EH (cell line): Measurements from ENCODE around the gene TXNIP.

ENCODE experiments used
- DNase-seq: peaks from one replicate; pipeline ENCODE4 v3.0.0-alpha.2; 2015; ENCODE audit warnings: low read depth

TXNIP gene

DNA sequence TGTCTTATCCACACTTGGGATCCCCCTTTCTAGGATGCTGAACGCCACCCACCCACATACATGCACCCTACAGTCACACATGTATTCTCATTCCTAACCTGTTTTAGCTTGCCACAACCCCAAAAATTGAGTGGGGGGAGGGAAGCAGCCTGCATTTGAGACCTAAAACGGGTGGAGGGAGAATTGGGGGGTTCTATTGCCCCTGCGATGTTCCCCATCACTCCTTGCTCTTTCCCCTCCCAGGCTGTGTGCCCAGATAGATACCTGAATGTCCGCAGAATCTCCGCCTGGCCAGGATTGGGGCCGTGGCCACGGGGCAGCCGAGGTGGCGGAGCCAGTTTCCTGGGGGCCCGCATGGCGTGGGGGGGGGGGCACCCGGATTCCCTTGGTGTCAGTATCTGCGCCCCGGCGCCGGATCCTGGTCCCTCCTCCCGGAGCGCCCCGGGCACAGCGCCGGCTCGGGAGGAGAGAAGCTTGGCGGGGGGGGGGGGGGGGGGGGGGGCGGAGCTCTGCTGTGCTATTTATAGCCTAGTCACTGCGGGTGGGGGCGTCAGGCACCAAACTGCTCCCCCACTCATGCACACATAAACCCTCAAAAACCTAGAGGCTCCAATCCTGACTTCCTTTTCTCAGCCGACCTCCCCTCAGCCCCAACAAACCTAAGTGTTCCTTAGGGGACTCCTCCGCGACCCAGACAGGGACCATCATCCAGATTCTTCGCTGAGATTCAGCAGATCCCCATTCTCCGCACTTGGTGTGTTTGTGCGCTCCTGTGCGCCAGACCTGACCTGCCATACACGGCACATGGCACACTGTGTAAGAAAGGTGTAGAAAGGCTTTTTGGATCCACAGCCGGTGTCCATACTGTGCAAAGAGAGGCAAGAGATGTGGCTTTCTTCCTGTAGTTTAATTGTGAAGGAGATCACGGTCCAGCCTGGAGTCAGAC, 33.9 kb downstream of the TXNIP start:
- DNase-seq = peak; percentile 56

- peak; percentile 52 for DNase-seq
These were observed 34.8 kb downstream of the TXNIP start for GRCh38 chr1:145961425-145962156.

GRCh38 chr1:145961109-145961424, 35.3 kb downstream of the TXNIP start:
- DNase-seq = no peak

GRCh38 chr1:145960468-145961108, 35.8 kb downstream of the TXNIP start:
- DNase-seq = peak; percentile 72

GRCh38 chr1:145959957-145960467, 36.4 kb downstream of the TXNIP start:
- DNase-seq = no peak

GRCh38 chr1:145959333-145959732, 37.0 kb downstream of the TXNIP start:
- DNase-seq = no peak

GRCh38 chr1:145958734-145959133, 37.6 kb downstream of the TXNIP start:
- DNase-seq = no peak

GRCh38 chr1:145957443-145958319, 38.7 kb downstream of the TXNIP start, which contains the start of gene LIX1L:
LIX1L (minus strand) TSS chr1:145958017; CDS start chr1:145957927, 90 bp downstream.
- peak; percentile 98 for DNase-seq

DNA sequence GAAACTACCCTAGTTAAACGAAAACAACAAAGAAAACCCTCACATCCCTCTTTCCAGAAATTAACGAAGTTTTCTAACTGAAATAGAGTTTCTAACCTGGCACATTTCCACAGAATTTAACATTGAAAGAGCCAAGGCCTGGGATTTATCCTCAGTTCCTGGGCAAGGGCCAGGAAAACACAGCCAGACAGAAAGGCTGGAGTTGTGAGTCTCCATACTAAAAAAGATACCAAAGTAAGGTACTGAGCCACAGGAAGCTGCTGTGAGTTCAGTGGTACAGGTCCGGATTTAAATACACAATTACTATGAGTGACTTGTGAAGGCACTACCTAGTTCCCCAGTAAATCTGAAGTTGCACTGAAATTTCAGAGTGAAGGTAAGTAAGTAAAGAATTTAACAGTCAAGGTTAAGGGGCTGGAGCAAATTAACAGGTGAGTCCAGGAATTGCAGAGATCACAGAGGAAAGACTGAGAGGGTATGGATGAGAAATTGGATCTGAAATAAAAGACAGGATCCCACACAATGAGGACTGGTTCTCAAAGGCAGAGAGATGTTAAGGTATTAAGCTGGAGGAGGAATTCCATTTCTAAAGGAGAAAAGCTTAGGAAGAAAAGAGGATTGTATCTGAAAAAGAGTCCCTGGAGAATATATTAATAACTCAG, 39.5 kb downstream of the TXNIP start:
- peak; percentile 48 for DNase-seq

DNA sequence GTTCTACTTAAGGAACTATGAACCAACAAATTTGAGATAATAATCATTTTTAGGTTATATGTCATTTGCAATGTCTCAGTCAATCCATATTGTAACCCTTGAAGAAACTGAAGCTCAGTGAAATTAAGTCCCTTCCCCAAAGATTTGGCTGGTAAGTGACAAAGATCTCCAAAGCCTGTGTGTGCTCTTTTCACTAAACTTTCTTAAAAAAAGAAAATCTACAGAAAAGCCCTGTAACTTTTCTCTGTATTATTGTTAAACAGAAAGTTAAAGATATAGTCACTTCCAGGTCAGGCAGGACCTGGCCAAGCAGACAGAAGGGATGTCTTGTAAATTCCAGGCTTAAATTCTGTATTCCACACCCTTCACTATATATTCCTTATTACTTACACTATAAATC, 40.0 kb downstream of the TXNIP start:
- DNase-seq = no peak

DNA sequence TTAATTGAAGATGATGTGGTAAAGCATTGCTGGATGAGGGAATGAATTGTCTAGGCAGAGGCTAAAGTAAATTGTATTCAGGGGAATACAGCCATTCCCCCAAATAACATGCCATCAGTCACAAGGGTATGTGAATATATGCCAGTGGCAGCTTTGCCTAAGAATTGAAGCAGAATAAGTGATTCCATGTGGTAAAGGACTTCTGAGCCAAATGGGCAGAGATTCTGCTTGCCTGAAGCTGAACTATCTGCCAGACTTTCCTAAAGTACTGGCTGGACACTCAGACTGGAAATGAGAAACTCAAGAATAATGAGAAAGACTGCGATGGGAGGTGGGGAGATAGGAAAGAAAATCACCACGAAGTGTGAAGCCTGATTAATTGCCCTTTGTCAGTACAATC, 40.9 kb downstream of the TXNIP start:
- no peak for DNase-seq

DNA sequence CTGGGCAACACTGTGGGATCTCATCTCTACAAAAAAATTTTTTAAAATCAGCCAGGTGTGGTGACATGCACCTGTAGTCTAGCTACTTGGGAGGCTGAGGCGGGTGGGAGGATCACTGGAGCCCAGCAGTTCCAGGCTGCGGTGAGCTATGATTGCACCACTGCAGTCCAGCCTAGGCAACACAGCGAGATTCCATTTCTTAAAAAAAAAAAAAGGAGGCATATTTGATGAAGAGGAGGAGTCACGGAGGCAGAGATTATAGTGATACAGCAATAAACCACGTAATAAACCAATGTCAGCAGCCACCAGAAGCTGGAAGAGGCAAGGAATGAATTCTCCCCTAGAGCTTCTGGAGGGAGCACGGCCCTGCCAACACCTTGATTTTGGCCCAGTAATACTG, 42.5 kb downstream of the TXNIP start:
- no peak for DNase-seq

DNA sequence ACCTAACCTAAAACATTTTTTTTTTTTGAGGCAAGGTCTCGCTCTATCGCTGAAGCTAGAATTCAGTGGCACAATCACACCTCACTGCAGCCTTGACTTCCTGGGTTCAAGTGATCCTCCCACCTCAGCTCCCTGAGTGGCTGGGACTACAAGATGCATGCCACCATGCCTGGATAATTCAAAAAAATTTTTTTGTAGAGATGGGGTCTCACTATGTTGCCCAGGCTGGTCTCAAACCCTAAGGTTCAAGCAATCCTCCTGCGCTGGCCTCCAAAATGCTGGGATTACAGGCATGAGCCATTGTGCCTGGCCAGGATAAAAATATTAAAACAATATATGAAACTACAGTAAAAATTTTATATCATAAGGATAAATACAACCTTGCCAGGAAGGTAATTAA, 43.5 kb downstream of the TXNIP start:
- no peak for DNase-seq

GRCh38 chr1:145951526-145951925, 44.9 kb downstream of the TXNIP start:
- DNase-seq = no peak

DNA sequence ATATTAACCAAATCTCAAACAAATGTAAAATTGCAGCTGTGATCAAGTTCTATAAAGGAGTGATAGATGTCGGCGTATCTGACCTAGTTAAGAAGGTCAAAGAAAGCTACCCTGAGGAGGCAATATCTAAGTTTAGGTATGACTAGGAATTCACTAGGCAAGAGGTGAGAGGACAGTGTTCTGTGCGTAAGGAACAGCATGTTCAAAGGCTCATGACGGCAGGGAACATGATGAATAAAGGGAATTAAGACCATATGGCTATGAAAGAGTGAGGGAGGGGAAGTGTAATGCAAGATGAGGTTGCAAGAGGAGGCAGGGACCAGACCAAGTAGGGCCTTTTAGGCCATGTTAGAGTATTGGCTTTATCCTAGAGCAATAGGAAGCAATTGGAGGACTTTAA, 47.2 kb downstream of the TXNIP start:
- no peak for DNase-seq

- DNase-seq = no peak
These were observed 48.8 kb downstream of the TXNIP start for GRCh38 chr1:145947551-145947950.

- DNase-seq = no peak
These were observed 49.8 kb downstream of the TXNIP start for GRCh38 chr1:145946477-145946986.

DNA sequence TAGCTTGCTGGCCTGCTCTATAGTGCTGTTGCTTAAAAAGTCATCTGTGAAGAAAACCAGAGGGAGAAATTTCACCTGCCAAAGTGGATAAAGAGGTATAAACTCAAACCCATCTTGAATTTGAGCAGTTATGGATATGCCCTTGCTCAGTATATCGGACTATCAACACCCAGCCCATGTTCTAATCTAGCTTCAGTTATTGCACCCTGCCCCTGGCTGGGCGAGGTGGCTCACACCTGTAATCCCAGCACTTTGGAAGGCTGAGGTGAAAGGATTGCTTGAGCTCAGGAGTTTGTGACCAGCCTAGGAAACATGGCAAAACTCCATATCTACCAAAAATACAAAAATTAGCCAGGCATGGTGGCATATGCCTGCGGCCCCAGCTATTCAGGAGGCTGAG, 51.8 kb downstream of the TXNIP start:
- no peak for DNase-seq

GRCh38 chr1:145942871-145943270, 53.5 kb downstream of the TXNIP start:
- no peak for DNase-seq
